ENCODE results near the gene DGKE.

DNA sequence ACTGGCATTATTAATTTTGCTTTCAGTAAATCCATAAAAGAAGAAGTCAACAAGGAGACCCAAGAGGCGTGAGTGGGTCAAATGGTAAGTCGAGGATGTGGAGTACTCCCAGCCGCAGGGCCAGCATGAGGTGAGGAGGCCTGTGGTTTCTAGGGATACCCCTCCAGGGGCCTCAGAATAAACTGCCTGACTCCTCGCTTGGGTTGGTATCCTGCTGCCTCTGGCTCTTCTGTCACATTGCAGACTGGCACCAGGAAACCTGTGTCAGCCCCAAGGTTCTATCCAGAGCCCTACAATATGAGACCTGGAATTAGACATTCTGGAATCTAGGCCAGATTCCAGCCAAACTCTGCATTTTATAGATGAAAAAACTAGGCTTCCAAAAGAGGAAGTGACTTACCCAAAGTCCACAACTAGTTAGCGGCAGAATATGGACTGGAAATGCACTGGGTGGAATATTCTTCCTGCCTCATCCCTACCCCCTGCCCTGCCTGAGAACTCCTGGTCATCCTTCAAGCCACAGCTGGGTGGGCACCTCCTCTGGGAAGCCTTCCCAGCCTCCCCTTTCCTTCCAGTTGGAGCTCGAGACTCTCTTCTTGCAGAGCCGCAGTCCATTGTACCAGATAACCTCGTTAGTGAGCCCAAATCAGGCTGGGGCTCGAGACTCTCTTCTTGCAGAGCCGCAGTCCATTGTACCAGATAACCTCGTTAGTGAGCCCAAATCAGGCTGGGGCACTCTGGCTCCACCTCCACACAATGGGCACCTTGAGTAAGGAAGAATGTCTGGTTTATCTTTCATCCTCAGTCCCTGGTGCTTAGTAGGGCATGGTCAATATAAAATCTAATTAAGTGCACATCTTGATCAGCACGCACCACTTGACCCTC lies 22.8 kb upstream of the DGKE start:
- TF ChIP-seq, protein P1, sequence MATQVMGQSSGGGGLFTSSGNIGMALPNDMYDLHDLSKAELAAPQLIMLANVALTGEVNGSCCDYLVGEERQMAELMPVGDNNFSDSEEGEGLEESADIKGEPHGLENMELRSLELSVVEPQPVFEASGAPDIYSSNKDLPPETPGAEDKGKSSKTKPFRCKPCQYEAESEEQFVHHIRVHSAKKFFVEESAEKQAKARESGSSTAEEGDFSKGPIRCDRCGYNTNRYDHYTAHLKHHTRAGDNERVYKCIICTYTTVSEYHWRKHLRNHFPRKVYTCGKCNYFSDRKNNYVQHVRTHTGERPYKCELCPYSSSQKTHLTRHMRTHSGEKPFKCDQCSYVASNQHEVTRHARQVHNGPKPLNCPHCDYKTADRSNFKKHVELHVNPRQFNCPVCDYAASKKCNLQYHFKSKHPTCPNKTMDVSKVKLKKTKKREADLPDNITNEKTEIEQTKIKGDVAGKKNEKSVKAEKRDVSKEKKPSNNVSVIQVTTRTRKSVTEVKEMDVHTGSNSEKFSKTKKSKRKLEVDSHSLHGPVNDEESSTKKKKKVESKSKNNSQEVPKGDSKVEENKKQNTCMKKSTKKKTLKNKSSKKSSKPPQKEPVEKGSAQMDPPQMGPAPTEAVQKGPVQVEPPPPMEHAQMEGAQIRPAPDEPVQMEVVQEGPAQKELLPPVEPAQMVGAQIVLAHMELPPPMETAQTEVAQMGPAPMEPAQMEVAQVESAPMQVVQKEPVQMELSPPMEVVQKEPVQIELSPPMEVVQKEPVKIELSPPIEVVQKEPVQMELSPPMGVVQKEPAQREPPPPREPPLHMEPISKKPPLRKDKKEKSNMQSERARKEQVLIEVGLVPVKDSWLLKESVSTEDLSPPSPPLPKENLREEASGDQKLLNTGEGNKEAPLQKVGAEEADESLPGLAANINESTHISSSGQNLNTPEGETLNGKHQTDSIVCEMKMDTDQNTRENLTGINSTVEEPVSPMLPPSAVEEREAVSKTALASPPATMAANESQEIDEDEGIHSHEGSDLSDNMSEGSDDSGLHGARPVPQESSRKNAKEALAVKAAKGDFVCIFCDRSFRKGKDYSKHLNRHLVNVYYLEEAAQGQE (IDR thresholded peaks at IDR 0.05; ENCODE audit: insufficient read depth in 1 of 2, low read depth in 2 of 2, low read length in 2 of 2): no peak
- TF ChIP-seq POLR2AphosphoS5 (IDR thresholded peaks at IDR 0.05; ENCODE audit: low read depth, low read length): no peak
